Esophagus muscularis mucosa (tissue), 4 donors: ENCODE results near the gene LSM4. TPM values are rescaled to one million over a fixed set of nuclear protein-coding genes. Genes with fewer than 3 reads are reported as not detected.

Source experiments
- DNase-seq: peaks from one replicate; pipeline ENCODE4 v3.0.0-alpha.2; 2017; ENCODE audit errors: extremely low spot score
- H3K27ac ChIP-seq, 4 donors: fragments of 200-600 bp; sonication (generic); replicated peaks in 1 of 4; 1 replicate in 3 of 4; 2 replicates in 1 of 4; pipeline ENCODE4 v1.5.1; 2016 to 2019; ENCODE audit warnings: mild to moderate bottlenecking in 1 of 4
- H3K27me3 ChIP-seq, 4 donors: fragments of 200-600 bp; sonication (generic); one replicate each; pipeline versions ENCODE4 v1.5.1 to v1.6.0; 2016 to 2019
- H3K36me3 ChIP-seq, 4 donors: fragments of 200-600 bp; sonication (generic); one replicate each; pipeline ENCODE4 v1.5.1; 2016 to 2019
- H3K4me1 ChIP-seq, 4 donors: fragments of 200-600 bp; sonication (generic); one replicate each; pipeline ENCODE4 v1.5.1; 2016 to 2019
- H3K4me3 ChIP-seq, 4 donors: fragments of 200-600 bp; sonication (generic); 1 replicate in 2 of 4; 2 replicates in 2 of 4; pipeline ENCODE4 v1.5.1; 2016 to 2019; ENCODE audit warnings: mild to moderate bottlenecking in 4 of 4, moderate library complexity in 1 of 4
- H3K9me3 ChIP-seq, 4 donors: fragments of 200-600 bp; sonication (generic); 1 replicate in 3 of 4; 2 replicates in 1 of 4; pipeline ENCODE4 v1.5.1; 2016 to 2019
- CTCF ChIP-seq, 3 experiments: fragments of 200-600 bp in 2 of 3; fragments of 450-650 bp in 1 of 3; sonication (generic) in 2 of 3; IDR thresholded peaks; one replicate each; pipeline ENCODE4 v1.5.1; 2017 to 2019; ENCODE audit warnings: antibody characterized with exemption in 3 of 3, mild to moderate bottlenecking in 2 of 3, moderate library complexity in 1 of 3
- EP300 ChIP-seq: sonication (generic); formaldehyde crosslinking; IDR thresholded peaks from one replicate; pipeline ENCODE4 v1.6.1; 2017; ENCODE audit warnings: antibody characterized with exemption
- POLR2A ChIP-seq: fragments of 450-650 bp; IDR thresholded peaks from one replicate; pipeline ENCODE4 v1.6.1; 2017; ENCODE audit warnings: antibody characterized with exemption, moderate library complexity, mild to moderate bottlenecking, low read depth
- POLR2AphosphoS5 ChIP-seq, 2 donors: sonication (generic); formaldehyde crosslinking; IDR thresholded peaks; one replicate each; pipeline ENCODE4 v1.6.1; 2017; ENCODE audit warnings: antibody characterized with exemption in 2 of 2
- WGBS: methylation state at CpG from one replicate; pipeline ENCODE4 v1.1.5; 2018; 5-methylcytosine and 5-hydroxymethylcytosine counted together
- intact Hi-C: fragments of 100-400 bp; cut with DNase I; formaldehyde crosslinking; loops from one replicate; pipeline ENCODE4 v1.15.1; 2023
- total RNA-seq, 4 donors: library from RNA; depleted of rRNA; stranded (reverse); fragments of >200 nt; gene quantifications; one replicate each; pipeline versions ENCODE4 v1.1.0 to v1.2.1, GENCODE V29; 2016

The LSM4 gene
- total RNA-seq, 4 donors from 2014 or later: 86.8 to 116 (median 93.9) TPM

- peaks cover 0 to 26% (median 12%) of the 10 kb centered on the region in 4 donors for H3K36me3 ChIP-seq
- DNase-seq: no peak
- H3K27me3 ChIP-seq: no peaks in the 10 kb centered on the region
- no peak overlapping the region for H3K4me3 ChIP-seq
- intact Hi-C loops: no loop called here
- H3K4me1 ChIP-seq: peaks cover 42 to 57% (median 50%) of the 10 kb centered on the region in 4 donors
- WGBS: 61% methylated on average over 13 of the region's 18 CpGs
- peak overlapping the region; percentile 38 to 70 (median 60) for H3K27ac ChIP-seq
- H3K9me3 ChIP-seq: no peaks in the 10 kb centered on the region
- TF ChIP-seq POLR2AphosphoS5 (IDR thresholded peaks at IDR 0.05) (peak in 1 of 2 donors; percentile 9), CTCF (IDR thresholded peaks at IDR 0.05) (no peak), POLR2A (no peak), EP300 (no peak)
Observed at GRCh38 chr19:18317961-18318800, 4.7 kb downstream of the LSM4 start.

GRCh38 chr19:18313398-18313797 lies 9.5 kb downstream of the LSM4 start:
- TF ChIP-seq CTCF (IDR thresholded peaks at IDR 0.05): no peak
- TF ChIP-seq EP300: no peak
- no peak for TF ChIP-seq POLR2A
- TF ChIP-seq POLR2AphosphoS5 (IDR thresholded peaks at IDR 0.05): no peak

GRCh38 chr19:18312092-18312534 lies 10.8 kb downstream of the LSM4 start:
- no peaks in the 10 kb centered on the region for H3K9me3 ChIP-seq
- no peak for DNase-seq
- intact Hi-C loops: no loop called here
- WGBS: 80% methylated on average over 1 of the region's 11 CpGs
- H3K36me3 ChIP-seq: peaks cover 7 to 72% (median 62%) of the 10 kb centered on the region in 4 donors
- H3K27ac ChIP-seq: no peak overlapping the region
- no peaks in the 10 kb centered on the region for H3K27me3 ChIP-seq
- no peak overlapping the region for H3K4me3 ChIP-seq
- H3K4me1 ChIP-seq: peaks cover 9 to 20% (median 12%) of the 10 kb centered on the region in 4 donors
- TF ChIP-seq CTCF (IDR thresholded peaks at IDR 0.05) (no peak), POLR2AphosphoS5 (IDR thresholded peaks at IDR 0.05) (no peak), POLR2A (no peak), EP300 (no peak)

More at GRCh38 chr19:18313398-18313797, 9.5 kb downstream of the LSM4 start:
- Histone ChIP-seq H3K36me3 (peaks cover 7 to 72% (median 55%) of the 10 kb centered on the region in 4 donors), H3K9me3 (no peaks in the 10 kb centered on the region), H3K27me3 (no peaks in the 10 kb centered on the region), H3K4me1 (peaks cover 5 to 14% (median 10%) of the 10 kb centered on the region in 4 donors), H3K27ac (no peak overlapping the region), H3K4me3 (no peak overlapping the region)
- no peak for DNase-seq
- intact Hi-C loops: no loop called here
- WGBS: 100% methylated on average over 3 of the region's 3 CpGs

GRCh38 chr19:18311502-18312091 lies 11.3 kb downstream of the LSM4 start:
- H3K9me3 ChIP-seq: no peaks in the 10 kb centered on the region
- H3K4me3 ChIP-seq: no peak overlapping the region
- 94% methylated on average over 16 of the region's 22 CpGs for WGBS
- no peaks in the 10 kb centered on the region for H3K27me3 ChIP-seq
- H3K4me1 ChIP-seq: peaks cover 12 to 25% (median 17%) of the 10 kb centered on the region in 4 donors
- TF ChIP-seq POLR2A: no peak
- no peak for TF ChIP-seq POLR2AphosphoS5 (IDR thresholded peaks at IDR 0.05)
- no peak for TF ChIP-seq EP300
- no peak for TF ChIP-seq CTCF (IDR thresholded peaks at IDR 0.05)
- no peak overlapping the region for H3K27ac ChIP-seq
- H3K36me3 ChIP-seq: peaks cover 7 to 72% (median 63%) of the 10 kb centered on the region in 4 donors
- intact Hi-C loops: no loop called here
- no peak for DNase-seq
